Measurements from ENCODE around the gene TOR1A.
A peak's percentile ranks its signal among the peaks of the same experiment; 100 is the strongest.

The TOR1A gene

GRCh38 chr9:129854588-129855110 lies 30.7 kb upstream of the TOR1A start:
- peak overlapping the region; percentile 8 for H3K9ac ChIP-seq (ENCODE audit: low read depth, low read length, poor library complexity, severe bottlenecking)
- TF ChIP-seq CTCF (conservative IDR thresholded peaks at IDR 0.05; ENCODE audit: low read length) = no peak
- TF ChIP-seq EZH2phosphoT487 (IDR thresholded peaks at IDR 0.05; ENCODE audit: borderline replicate concordance) = no peak
- no peaks in the 10 kb centered on the region for H3K9me2 ChIP-seq (replicated peaks; ENCODE audit: low read depth, low read length)
- peaks cover 35% of the 10 kb centered on the region for H3K4me1 ChIP-seq (ENCODE audit: insufficient read depth, low read length, poor library complexity, severe bottlenecking)
- H3K9me3 ChIP-seq (ENCODE audit: insufficient read depth, low read depth, low read length) = no peaks in the 10 kb centered on the region
- no peaks in the 10 kb centered on the region for H4K20me1 ChIP-seq (ENCODE audit: insufficient read depth, low read length, poor library complexity, severe bottlenecking)
- H3K4me3 ChIP-seq (ENCODE audit: low read length, poor library complexity, severe bottlenecking) = no peak overlapping the region
- H3K79me2 ChIP-seq (ENCODE audit: insufficient read depth, low read length) = no peaks in the 10 kb centered on the region; the same call in 1 of the 2 replicates
- H2AFZ ChIP-seq (ENCODE audit: low read length) = no peak overlapping the region
- no peaks in the 10 kb centered on the region for H3K27me3 ChIP-seq (ENCODE audit: insufficient read depth, low read length, poor library complexity, severe bottlenecking)
- 0 out of 2 replicates have a peak, but pooled peaks cover 2% of the 10 kb centered on the region for H3F3A ChIP-seq (ENCODE audit: low read depth)
- peaks cover 14% of the 10 kb centered on the region; the same call in 1 of the 2 replicates for H3K36me3 ChIP-seq (ENCODE audit: insufficient read depth, low read length)
- no peak overlapping the region for H3K4me2 ChIP-seq (ENCODE audit: low read depth, low read length, poor library complexity, severe bottlenecking)

- no peaks in the 10 kb centered on the region for H4K20me1 ChIP-seq (ENCODE audit: insufficient read depth, low read length, poor library complexity, severe bottlenecking)
- H3K36me3 ChIP-seq (ENCODE audit: insufficient read depth, low read length) = peaks cover 13% of the 10 kb centered on the region; the same call in 1 of the 2 replicates
These were observed 29.7 kb upstream of the TOR1A start for GRCh38 chr9:129853614-129854013.

GRCh38 chr9:129852579-129852978 lies 28.6 kb upstream of the TOR1A start:
- H3K9me3 ChIP-seq (ENCODE audit: insufficient read depth, low read depth, low read length) = no peaks in the 10 kb centered on the region
- no peaks in the 10 kb centered on the region; the same call in 1 of the 2 replicates for H3K79me2 ChIP-seq (ENCODE audit: insufficient read depth, low read length)
- 0 out of 2 replicates have a peak, but pooled peaks cover 2% of the 10 kb centered on the region for H3F3A ChIP-seq (ENCODE audit: low read depth)
- no peak overlapping the region for H2AFZ ChIP-seq (ENCODE audit: low read length)
- TF ChIP-seq EZH2phosphoT487 (IDR thresholded peaks at IDR 0.05; ENCODE audit: borderline replicate concordance) = no peak
- no peak for TF ChIP-seq CTCF (conservative IDR thresholded peaks at IDR 0.05; ENCODE audit: low read length)
- H4K20me1 ChIP-seq (ENCODE audit: insufficient read depth, low read length, poor library complexity, severe bottlenecking) = no peaks in the 10 kb centered on the region
- peaks cover 32% of the 10 kb centered on the region for H3K4me1 ChIP-seq (ENCODE audit: insufficient read depth, low read length, poor library complexity, severe bottlenecking)
- peaks cover 5% of the 10 kb centered on the region; the same call in 1 of the 2 replicates for H3K36me3 ChIP-seq (ENCODE audit: insufficient read depth, low read length)
- H3K4me3 ChIP-seq (ENCODE audit: low read length, poor library complexity, severe bottlenecking) = no peak overlapping the region
- no peaks in the 10 kb centered on the region for H3K27me3 ChIP-seq (ENCODE audit: insufficient read depth, low read length, poor library complexity, severe bottlenecking)
- no peak overlapping the region for H3K9ac ChIP-seq (ENCODE audit: low read depth, low read length, poor library complexity, severe bottlenecking)
- H3K4me2 ChIP-seq (ENCODE audit: low read depth, low read length, poor library complexity, severe bottlenecking) = no peak overlapping the region
- no peaks in the 10 kb centered on the region for H3K9me2 ChIP-seq (replicated peaks; ENCODE audit: low read depth, low read length)

More at GRCh38 chr9:129853614-129854013, 29.7 kb upstream of the TOR1A start:
- no peak overlapping the region for H2AFZ ChIP-seq (ENCODE audit: low read length)
- H3K9me2 ChIP-seq (replicated peaks; ENCODE audit: low read depth, low read length) = no peaks in the 10 kb centered on the region
- peaks cover 33% of the 10 kb centered on the region for H3K4me1 ChIP-seq (ENCODE audit: insufficient read depth, low read length, poor library complexity, severe bottlenecking)
- no peaks in the 10 kb centered on the region; the same call in 1 of the 2 replicates for H3K79me2 ChIP-seq (ENCODE audit: insufficient read depth, low read length)
- H3K4me2 ChIP-seq (ENCODE audit: low read depth, low read length, poor library complexity, severe bottlenecking) = no peak overlapping the region
- H3K9me3 ChIP-seq (ENCODE audit: insufficient read depth, low read depth, low read length) = no peaks in the 10 kb centered on the region
- no peaks in the 10 kb centered on the region for H3K27me3 ChIP-seq (ENCODE audit: insufficient read depth, low read length, poor library complexity, severe bottlenecking)
- H3K4me3 ChIP-seq (ENCODE audit: low read length, poor library complexity, severe bottlenecking) = no peak overlapping the region
- 0 out of 2 replicates have a peak, but pooled peaks cover 2% of the 10 kb centered on the region for H3F3A ChIP-seq (ENCODE audit: low read depth)
- H3K9ac ChIP-seq (ENCODE audit: low read depth, low read length, poor library complexity, severe bottlenecking) = peak overlapping the region; percentile 8
- TF ChIP-seq EZH2phosphoT487 (IDR thresholded peaks at IDR 0.05; ENCODE audit: borderline replicate concordance) (no peak), CTCF (conservative IDR thresholded peaks at IDR 0.05; ENCODE audit: low read length) (no peak)
